Measurements from ENCODE around the gene WDR48. TPM values are rescaled to one million over a fixed set of nuclear protein-coding genes. Genes with fewer than 3 reads are reported as not detected.

Gene WDR48
- polyA plus RNA-seq, 1 experiment = 42.1 TPM

DNA sequence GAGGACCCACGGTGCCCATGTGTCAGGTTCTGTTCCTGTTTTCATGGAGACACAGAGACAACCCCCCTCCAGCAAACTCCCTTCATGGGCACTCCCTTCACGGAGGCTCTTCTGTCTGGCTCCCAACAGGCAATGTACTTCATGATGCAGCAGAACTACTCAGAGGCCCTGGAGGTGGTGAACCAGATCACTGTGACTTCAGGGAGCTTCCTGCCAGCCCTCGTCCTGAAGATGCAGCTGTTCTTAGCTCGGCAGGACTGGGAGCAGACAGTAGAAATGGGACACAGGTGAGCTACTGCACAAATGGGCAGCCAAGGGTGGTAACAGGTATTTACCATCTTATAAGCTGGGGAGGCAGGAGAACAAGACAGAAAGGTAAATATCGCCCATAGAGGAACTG lies 62.6 kb downstream of the WDR48 start:
- TF ChIP-seq, protein P1, sequence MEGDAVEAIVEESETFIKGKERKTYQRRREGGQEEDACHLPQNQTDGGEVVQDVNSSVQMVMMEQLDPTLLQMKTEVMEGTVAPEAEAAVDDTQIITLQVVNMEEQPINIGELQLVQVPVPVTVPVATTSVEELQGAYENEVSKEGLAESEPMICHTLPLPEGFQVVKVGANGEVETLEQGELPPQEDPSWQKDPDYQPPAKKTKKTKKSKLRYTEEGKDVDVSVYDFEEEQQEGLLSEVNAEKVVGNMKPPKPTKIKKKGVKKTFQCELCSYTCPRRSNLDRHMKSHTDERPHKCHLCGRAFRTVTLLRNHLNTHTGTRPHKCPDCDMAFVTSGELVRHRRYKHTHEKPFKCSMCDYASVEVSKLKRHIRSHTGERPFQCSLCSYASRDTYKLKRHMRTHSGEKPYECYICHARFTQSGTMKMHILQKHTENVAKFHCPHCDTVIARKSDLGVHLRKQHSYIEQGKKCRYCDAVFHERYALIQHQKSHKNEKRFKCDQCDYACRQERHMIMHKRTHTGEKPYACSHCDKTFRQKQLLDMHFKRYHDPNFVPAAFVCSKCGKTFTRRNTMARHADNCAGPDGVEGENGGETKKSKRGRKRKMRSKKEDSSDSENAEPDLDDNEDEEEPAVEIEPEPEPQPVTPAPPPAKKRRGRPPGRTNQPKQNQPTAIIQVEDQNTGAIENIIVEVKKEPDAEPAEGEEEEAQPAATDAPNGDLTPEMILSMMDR (IDR thresholded peaks at IDR 0.05; ENCODE audit: low read depth, low read length) = no peak
- no peaks in the 10 kb centered on the region for H3K27me3 ChIP-seq (ENCODE audit: control insufficient read depth, insufficient read depth, low read length)
- ChIA-PET CTCF (interaction anchor here (0.9 to 1.0 kb wide), 2 partner anchors 11 to 177 kb away, joined by 3 to 5 read pairs; no protein-coding TSS in a partner anchor), POLR2A (no interaction called here)
- H3K9me3 ChIP-seq (ENCODE audit: control insufficient read depth, insufficient read depth, low read length) = no peaks in the 10 kb centered on the region
- no peak overlapping the region for H3K27ac ChIP-seq (ENCODE audit: low read depth, low read length)
- H3K4me3 ChIP-seq (ENCODE audit: low read depth, low read length) = no peak overlapping the region
- no peak for DNase-seq (ENCODE audit: low read depth, low spot score)

DNA sequence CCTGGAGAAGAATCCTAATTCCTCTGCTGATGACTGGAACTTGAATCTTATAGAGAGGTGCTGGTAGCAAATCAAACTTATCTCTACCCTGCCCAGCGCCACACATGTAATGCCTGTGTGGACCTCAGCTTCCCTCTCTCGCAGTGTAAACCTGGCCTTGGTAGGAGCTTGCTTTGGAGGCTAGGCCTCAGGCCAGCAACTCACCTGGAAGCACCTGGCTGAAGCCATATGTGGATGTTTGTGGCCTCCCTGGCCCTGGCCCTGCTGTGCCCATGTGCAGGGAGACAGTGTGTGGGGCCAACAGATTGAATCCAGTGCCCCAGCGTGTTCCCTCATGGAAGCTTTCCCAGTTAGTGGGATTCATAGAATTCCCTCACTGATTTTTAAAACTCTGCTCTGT lies 64.1 kb downstream of the WDR48 start:
- DNase-seq (ENCODE audit: low read depth, low spot score) = no peak
- ChIA-PET CTCF (interaction anchor here (0.7 to 2.4 kb wide), 6 partner anchors 10 to 177 kb away, joined by 3 to 17 read pairs (median 4); no protein-coding TSS in a partner anchor), POLR2A (interaction anchor here (1.3 kb wide), 1 partner anchor 8 kb away, joined by 4 read pairs; the partner anchor contains the start of genes GORASP1 and TTC21A)
- H3K27ac ChIP-seq (ENCODE audit: low read depth, low read length) = no peak overlapping the region
- TF ChIP-seq, protein P1 (IDR thresholded peaks at IDR 0.05; ENCODE audit: low read depth, low read length) = no peak
- H3K9me3 ChIP-seq (ENCODE audit: control insufficient read depth, insufficient read depth, low read length) = no peaks in the 10 kb centered on the region
- no peak overlapping the region for H3K4me3 ChIP-seq (ENCODE audit: low read depth, low read length)
- H3K27me3 ChIP-seq (ENCODE audit: control insufficient read depth, insufficient read depth, low read length) = no peaks in the 10 kb centered on the region

DNA sequence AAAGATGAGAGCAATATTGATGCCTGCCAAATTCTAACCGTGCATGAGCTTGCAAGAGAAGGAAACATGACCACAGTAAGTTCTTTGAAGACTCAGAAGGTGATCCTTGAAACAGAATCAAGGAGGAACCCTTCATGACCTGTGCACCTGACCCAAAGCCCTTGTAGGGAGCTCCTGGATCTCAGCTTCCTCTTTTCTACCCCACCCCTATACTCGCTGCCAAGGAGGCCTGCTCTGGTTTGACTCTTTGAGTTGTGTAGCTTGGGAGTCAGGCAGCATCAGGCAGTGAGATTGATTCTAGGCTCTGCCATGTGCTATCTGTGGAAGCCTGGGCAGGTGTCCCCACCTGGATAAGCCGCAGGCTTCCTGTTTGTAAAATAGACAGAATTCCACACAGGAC lies 66.3 kb downstream of the WDR48 start:
- CTCF ChIA-PET = interaction anchor here (1.5 to 1.9 kb wide), 2 partner anchors 170 to 173 kb away, joined by 5 to 8 read pairs; no protein-coding TSS in a partner anchor

DNA sequence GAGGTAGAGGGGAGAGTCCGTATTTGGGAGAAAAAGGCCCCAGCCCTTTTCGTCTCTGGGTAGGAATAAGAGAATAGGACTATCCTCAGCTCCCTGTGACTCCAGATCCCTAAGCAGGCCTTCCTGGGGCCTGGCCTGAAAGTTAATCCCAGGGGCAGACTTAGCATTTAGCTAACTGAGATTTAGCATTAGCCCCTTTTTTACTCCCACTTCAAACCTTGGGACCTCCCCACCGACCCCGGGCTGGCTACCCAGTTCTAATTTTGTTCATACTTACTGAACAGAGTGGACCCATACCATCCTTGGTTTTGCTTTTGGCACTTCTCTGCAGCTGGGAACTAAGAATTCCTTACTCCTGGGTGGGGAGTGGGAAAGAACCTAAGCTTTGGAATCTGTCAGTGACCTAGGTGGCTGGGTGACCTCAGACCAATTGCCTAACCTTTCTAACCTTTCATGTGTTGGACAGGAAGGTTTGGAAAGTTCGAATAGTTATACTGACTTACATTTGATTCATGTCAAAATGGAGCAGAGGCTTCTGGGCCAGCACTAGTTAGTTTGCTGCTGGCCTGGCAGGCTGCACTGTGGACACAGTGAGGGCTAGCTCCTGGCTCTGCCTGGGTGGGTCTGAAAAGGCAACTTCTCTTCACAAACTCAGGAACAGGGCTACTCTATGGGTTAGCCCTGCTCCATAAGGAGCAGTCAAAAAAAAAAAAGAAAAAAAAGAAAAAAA lies 67.3 kb downstream of the WDR48 start:
- Histone ChIP-seq H3K27ac (ENCODE audit: low read depth, low read length) (no peak overlapping the region), H3K27me3 (ENCODE audit: control insufficient read depth, insufficient read depth, low read length) (no peaks in the 10 kb centered on the region), H3K9me3 (ENCODE audit: control insufficient read depth, insufficient read depth, low read length) (no peaks in the 10 kb centered on the region), H3K4me3 (ENCODE audit: low read depth, low read length) (no peak overlapping the region)
- ChIA-PET CTCF (interaction anchor here (1.5 to 1.9 kb wide), 3 partner anchors 169 to 172 kb away, joined by 5 to 8 read pairs (median 5); no protein-coding TSS in a partner anchor), POLR2A (no interaction called here)
- TF ChIP-seq, protein P1 (IDR thresholded peaks at IDR 0.05; ENCODE audit: low read depth, low read length) = no peak
- no peak for DNase-seq (ENCODE audit: low read depth, low spot score)

More for the DNA sequence above, 66.3 kb downstream of the WDR48 start:
- Histone ChIP-seq H3K4me3 (ENCODE audit: low read depth, low read length) (no peak overlapping the region), H3K27ac (ENCODE audit: low read depth, low read length) (no peak overlapping the region), H3K9me3 (ENCODE audit: control insufficient read depth, insufficient read depth, low read length) (no peaks in the 10 kb centered on the region), H3K27me3 (ENCODE audit: control insufficient read depth, insufficient read depth, low read length) (no peaks in the 10 kb centered on the region)
- DNase-seq (ENCODE audit: low read depth, low spot score) = no peak
- TF ChIP-seq, protein P1 (IDR thresholded peaks at IDR 0.05; ENCODE audit: low read depth, low read length) = no peak
- POLR2A ChIA-PET = no interaction called here

DNA sequence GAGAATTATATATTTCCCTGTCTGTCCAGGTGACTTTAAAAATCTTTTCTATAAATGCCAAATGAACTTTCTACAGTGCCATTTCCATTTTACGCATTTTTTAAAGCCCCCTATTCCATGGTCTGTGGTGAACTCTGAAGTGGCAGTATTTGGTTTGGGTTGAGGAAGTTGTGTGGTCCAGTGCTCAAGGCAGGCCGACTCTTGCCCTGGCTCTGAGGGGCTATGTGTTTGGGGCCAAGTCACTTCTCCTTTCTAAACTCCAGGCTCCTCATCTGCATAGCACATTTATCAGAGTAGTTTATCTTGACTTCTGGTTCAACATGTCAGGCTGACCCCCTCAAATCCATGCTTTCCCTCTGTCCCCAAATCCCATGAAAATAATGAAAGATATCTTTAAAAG lies 69.8 kb downstream of the WDR48 start:
- CTCF ChIA-PET = interaction anchor here (12.0 kb wide), 1 partner anchor 166 kb away, joined by 446 read pairs; no protein-coding TSS in a partner anchor

More for the DNA sequence above, 69.8 kb downstream of the WDR48 start:
- H3K27ac ChIP-seq (ENCODE audit: low read depth, low read length) = no peak overlapping the region
- POLR2A ChIA-PET = no interaction called here
- H3K27me3 ChIP-seq (ENCODE audit: control insufficient read depth, insufficient read depth, low read length) = no peaks in the 10 kb centered on the region
- no peak for DNase-seq (ENCODE audit: low read depth, low spot score)
- H3K9me3 ChIP-seq (ENCODE audit: control insufficient read depth, insufficient read depth, low read length) = no peaks in the 10 kb centered on the region
- TF ChIP-seq, protein P1 (IDR thresholded peaks at IDR 0.05; ENCODE audit: low read depth, low read length) = no peak
- no peak overlapping the region for H3K4me3 ChIP-seq (ENCODE audit: low read depth, low read length)

All from AG04450 (cell line).